Nephron (organoid): ENCODE results near the gene EPHA3.

Experiments used
- H3K27ac Mint-ChIP-seq, 3 experiments: 2 replicates each; pipeline ENCODE4 v1.8.0; 2020; ENCODE audit warnings: mixed read lengths in 3 of 3, mild to moderate bottlenecking in 2 of 3, moderate library complexity in 1 of 3
- H3K27me3 Mint-ChIP-seq: 2 replicates; pipeline ENCODE4 v1.8.0; 2021; ENCODE audit warnings: low read depth, mild to moderate bottlenecking, moderate library complexity, mixed read lengths
- H3K36me3 Mint-ChIP-seq: 2 replicates; pipeline ENCODE4 v1.8.0; 2020; ENCODE audit warnings: low read depth, mixed read lengths
- H3K4me1 Mint-ChIP-seq: 2 replicates; pipeline ENCODE4 v1.8.0; 2020; ENCODE audit warnings: mixed read lengths
- H3K4me3 Mint-ChIP-seq, 3 experiments: 2 replicates each; pipeline ENCODE4 v1.8.0; 2020; ENCODE audit warnings: mild to moderate bottlenecking in 3 of 3, mixed read lengths in 3 of 3, moderate library complexity in 2 of 3
- H3K9me3 Mint-ChIP-seq: 2 replicates; pipeline ENCODE4 v1.8.0; 2020; ENCODE audit warnings: mixed read lengths
- TF ChIP-seq, protein P1 (sequence below), 3 experiments: fragments of 200-600 bp; sonication (generic); IDR thresholded peaks; one replicate each; pipeline ENCODE4 v1.5.0; 2021; ENCODE audit warnings: antibody characterized with exemption in 3 of 3; ENCODE audit not compliant: unreplicated experiment in 3 of 3

The EPHA3 gene

DNA sequence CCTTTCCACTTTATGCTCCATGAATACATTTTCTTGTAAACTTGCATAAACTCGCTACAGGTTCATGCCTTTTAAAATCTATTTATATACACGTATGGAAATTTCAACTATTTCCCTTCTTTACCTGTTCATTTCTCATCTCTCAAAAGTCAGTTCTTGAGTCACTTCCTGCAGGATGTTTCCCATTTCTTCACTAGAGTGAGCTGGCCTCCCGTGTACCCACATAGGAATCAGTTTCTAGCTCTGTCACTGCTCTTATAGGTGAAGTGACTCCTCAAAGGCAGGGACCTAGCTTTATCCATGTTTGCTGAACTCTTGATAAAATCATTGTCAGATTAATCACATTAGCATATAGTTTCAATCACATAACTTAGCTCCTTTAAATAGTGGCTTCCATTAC, 259.7 kb downstream of the EPHA3 start:
- no peak overlapping the region for H3K4me3 Mint-ChIP-seq
- H3K27me3 Mint-ChIP-seq = no peaks in the 10 kb centered on the region
- H3K27ac Mint-ChIP-seq = no peak overlapping the region
- TF ChIP-seq, protein P1, sequence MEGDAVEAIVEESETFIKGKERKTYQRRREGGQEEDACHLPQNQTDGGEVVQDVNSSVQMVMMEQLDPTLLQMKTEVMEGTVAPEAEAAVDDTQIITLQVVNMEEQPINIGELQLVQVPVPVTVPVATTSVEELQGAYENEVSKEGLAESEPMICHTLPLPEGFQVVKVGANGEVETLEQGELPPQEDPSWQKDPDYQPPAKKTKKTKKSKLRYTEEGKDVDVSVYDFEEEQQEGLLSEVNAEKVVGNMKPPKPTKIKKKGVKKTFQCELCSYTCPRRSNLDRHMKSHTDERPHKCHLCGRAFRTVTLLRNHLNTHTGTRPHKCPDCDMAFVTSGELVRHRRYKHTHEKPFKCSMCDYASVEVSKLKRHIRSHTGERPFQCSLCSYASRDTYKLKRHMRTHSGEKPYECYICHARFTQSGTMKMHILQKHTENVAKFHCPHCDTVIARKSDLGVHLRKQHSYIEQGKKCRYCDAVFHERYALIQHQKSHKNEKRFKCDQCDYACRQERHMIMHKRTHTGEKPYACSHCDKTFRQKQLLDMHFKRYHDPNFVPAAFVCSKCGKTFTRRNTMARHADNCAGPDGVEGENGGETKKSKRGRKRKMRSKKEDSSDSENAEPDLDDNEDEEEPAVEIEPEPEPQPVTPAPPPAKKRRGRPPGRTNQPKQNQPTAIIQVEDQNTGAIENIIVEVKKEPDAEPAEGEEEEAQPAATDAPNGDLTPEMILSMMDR (IDR thresholded peaks at IDR 0.05; ENCODE audit: unreplicated experiment in 3 of 3) = no peak
- H3K36me3 Mint-ChIP-seq = peaks cover 16% of the 10 kb centered on the region
- H3K4me1 Mint-ChIP-seq = peaks cover 29% of the 10 kb centered on the region
- peaks cover 13% of the 10 kb centered on the region for H3K9me3 Mint-ChIP-seq

- Mint-ChIP-seq H3K4me1 (peaks cover 26% of the 10 kb centered on the region), H3K27me3 (no peaks in the 10 kb centered on the region), H3K27ac (no peak overlapping the region), H3K36me3 (peaks cover 16% of the 10 kb centered on the region), H3K4me3 (no peak overlapping the region), H3K9me3 (peaks cover 13% of the 10 kb centered on the region)
- TF ChIP-seq, protein P1 (IDR thresholded peaks at IDR 0.05; ENCODE audit: unreplicated experiment in 3 of 3) = no peak
Measured at GRCh38 chr3:89368846-89369245, 261.4 kb downstream of the EPHA3 start.

DNA sequence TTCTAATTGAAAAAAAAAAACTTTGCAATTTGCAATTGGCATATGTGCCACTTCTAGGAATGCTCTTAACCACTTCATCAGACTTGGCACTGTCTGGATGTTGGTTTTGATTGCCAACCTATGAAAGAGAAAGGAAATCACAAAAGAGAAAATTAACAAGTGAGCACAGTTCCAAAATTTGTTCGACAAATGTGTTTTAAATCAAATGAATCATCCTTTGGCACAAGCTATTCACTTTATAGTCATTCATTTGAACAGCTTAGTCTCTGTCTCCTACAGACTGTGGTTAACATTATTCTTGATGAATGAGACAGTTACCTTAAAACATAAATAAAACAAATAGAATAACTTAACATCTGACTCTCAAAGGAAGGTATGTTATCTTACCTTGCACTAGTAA, 265.0 kb downstream of the EPHA3 start:
- Mint-ChIP-seq H3K9me3 (peaks cover 13% of the 10 kb centered on the region), H3K27ac (no peak overlapping the region), H3K4me1 (peaks cover 27% of the 10 kb centered on the region), H3K4me3 (no peak overlapping the region), H3K27me3 (no peaks in the 10 kb centered on the region), H3K36me3 (peaks cover 16% of the 10 kb centered on the region)
- TF ChIP-seq, protein P1 (IDR thresholded peaks at IDR 0.05; ENCODE audit: unreplicated experiment in 3 of 3) = no peak

- TF ChIP-seq, protein P1 (IDR thresholded peaks at IDR 0.05; ENCODE audit: unreplicated experiment in 3 of 3) = no peak
- Mint-ChIP-seq H3K27ac (no peak overlapping the region), H3K9me3 (peaks cover 9% of the 10 kb centered on the region), H3K27me3 (no peaks in the 10 kb centered on the region), H3K36me3 (peaks cover 7% of the 10 kb centered on the region), H3K4me1 (peaks cover 20% of the 10 kb centered on the region), H3K4me3 (no peak overlapping the region)
Measured at GRCh38 chr3:89373434-89373833, 266.0 kb downstream of the EPHA3 start.

DNA sequence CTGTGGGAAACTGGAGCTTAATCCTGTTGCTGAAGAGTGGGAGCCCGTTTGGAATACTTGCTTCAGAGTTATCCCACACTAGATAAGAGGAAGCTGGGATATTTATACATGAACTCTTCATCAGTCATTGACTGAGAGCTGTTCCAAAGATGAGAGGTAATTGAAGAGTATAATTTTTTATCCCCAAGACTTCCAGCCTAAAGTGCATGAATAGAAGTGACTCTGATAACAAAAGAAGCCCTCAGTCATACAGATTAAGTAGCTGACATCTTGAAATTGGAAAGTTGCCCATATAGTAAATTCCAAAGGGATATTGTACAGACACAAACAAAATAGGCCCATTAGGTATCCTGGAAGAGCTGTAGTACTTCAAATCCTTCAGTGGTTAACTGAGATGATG, 268.0 kb downstream of the EPHA3 start:
- no peaks in the 10 kb centered on the region for H3K27me3 Mint-ChIP-seq
- no peak overlapping the region for H3K27ac Mint-ChIP-seq
- TF ChIP-seq, protein P1 (IDR thresholded peaks at IDR 0.05; ENCODE audit: unreplicated experiment in 3 of 3) = no peak
- H3K9me3 Mint-ChIP-seq = no peaks in the 10 kb centered on the region
- peaks cover 20% of the 10 kb centered on the region for H3K4me1 Mint-ChIP-seq
- no peak overlapping the region for H3K4me3 Mint-ChIP-seq
- H3K36me3 Mint-ChIP-seq = no peaks in the 10 kb centered on the region

- H3K27me3 Mint-ChIP-seq = no peaks in the 10 kb centered on the region
- H3K4me3 Mint-ChIP-seq = no peak overlapping the region
- TF ChIP-seq, protein P1 (IDR thresholded peaks at IDR 0.05; ENCODE audit: unreplicated experiment in 3 of 3) = no peak
- H3K4me1 Mint-ChIP-seq = peaks cover 5% of the 10 kb centered on the region
- peaks cover 4% of the 10 kb centered on the region for H3K36me3 Mint-ChIP-seq
- H3K27ac Mint-ChIP-seq = no peak overlapping the region
- no peaks in the 10 kb centered on the region for H3K9me3 Mint-ChIP-seq
Measured at GRCh38 chr3:89380016-89380415, 272.6 kb downstream of the EPHA3 start.
